Upper lobe of left lung (tissue), 4 donors: Measurements from ENCODE around the gene DLG4.

ENCODE experiments used
- EP300 ChIP-seq, 4 donors: sonication (generic); formaldehyde crosslinking; IDR thresholded peaks; one replicate each; pipeline ENCODE4 v1.5.1; 2017; ENCODE audit warnings: antibody characterized with exemption in 4 of 4, control low read depth in 2 of 4
- POLR2A ChIP-seq, 4 donors: fragments of 450-650 bp; IDR thresholded peaks; one replicate each; pipeline ENCODE4 v1.5.1; 2016 to 2017; ENCODE audit warnings: antibody characterized with exemption in 4 of 4, mild to moderate bottlenecking in 2 of 4
- TF ChIP-seq, protein P1 (sequence below), 6 experiments: fragments of 450-650 bp in 4 of 6; fragments of 200-600 bp in 2 of 6; sonication (generic) in 2 of 6; IDR thresholded peaks; one replicate each; pipeline ENCODE4 v1.5.1; 2016 to 2019; ENCODE audit warnings: antibody characterized with exemption in 6 of 6

DNA sequence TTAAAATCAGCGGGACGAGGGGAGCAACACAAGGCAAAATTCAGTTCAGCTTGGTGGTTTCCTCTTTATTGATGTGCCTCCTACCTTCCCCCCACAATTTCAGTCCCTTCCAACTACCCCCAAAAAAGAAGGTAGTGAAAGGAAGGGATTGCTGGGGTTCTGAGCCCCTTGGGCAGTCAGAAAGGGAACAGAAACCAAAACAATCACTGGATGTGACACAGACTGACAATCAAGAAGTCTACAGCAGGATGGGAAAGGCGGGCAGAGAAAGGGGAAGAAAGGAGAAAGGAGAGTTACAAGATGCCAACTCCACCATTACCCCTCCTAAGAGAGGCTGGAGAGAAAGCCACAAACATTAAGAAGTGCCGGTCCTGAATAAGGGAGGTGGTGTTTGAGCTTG is 20.7 kb upstream of the DLG4 start:
- TF ChIP-seq, protein P1, sequence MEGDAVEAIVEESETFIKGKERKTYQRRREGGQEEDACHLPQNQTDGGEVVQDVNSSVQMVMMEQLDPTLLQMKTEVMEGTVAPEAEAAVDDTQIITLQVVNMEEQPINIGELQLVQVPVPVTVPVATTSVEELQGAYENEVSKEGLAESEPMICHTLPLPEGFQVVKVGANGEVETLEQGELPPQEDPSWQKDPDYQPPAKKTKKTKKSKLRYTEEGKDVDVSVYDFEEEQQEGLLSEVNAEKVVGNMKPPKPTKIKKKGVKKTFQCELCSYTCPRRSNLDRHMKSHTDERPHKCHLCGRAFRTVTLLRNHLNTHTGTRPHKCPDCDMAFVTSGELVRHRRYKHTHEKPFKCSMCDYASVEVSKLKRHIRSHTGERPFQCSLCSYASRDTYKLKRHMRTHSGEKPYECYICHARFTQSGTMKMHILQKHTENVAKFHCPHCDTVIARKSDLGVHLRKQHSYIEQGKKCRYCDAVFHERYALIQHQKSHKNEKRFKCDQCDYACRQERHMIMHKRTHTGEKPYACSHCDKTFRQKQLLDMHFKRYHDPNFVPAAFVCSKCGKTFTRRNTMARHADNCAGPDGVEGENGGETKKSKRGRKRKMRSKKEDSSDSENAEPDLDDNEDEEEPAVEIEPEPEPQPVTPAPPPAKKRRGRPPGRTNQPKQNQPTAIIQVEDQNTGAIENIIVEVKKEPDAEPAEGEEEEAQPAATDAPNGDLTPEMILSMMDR (IDR thresholded peaks at IDR 0.05): no peak
- TF ChIP-seq POLR2A (IDR thresholded peaks at IDR 0.05) (no peak), EP300 (IDR thresholded peaks at IDR 0.05) (no peak)
